HepG2 (cell line): ENCODE data around the gene SAPCD1. TPM values are rescaled to one million over a fixed set of nuclear protein-coding genes. Genes with fewer than 3 reads are reported as not detected.

Experiments
- AGO2 ChIP-seq: fragments of 200-400 bp; formaldehyde crosslinking; optimal IDR thresholded peaks from 2 replicates; pipeline ENCODE3; 2017; ENCODE audit warnings: mild to moderate bottlenecking, low read depth, low read length, moderate library complexity
- ARNTL ChIP-seq: sonication (generic); formaldehyde crosslinking; IDR thresholded peaks from 2 replicates; pipeline ENCODE4 v1.4.0; 2020; ENCODE audit warnings: mild to moderate bottlenecking, missing genetic modification reagents
- ATF1 ChIP-seq: IDR thresholded peaks from 2 replicates; pipeline ENCODE4 v1.6.1; 2016; ENCODE audit warnings: mild to moderate bottlenecking, control low read depth
- ATRX ChIP-seq: sonication (generic); formaldehyde crosslinking; IDR thresholded peaks from 2 replicates; pipeline ENCODE4 v1.4.0; 2020; ENCODE audit warnings: missing genetic modification reagents, borderline replicate concordance
- DNMT1 ChIP-seq: sonication (generic); formaldehyde crosslinking; IDR thresholded peaks from 2 replicates; pipeline ENCODE4 v1.5.1; 2020; ENCODE audit warnings: mild to moderate bottlenecking, missing genetic modification reagents
- ETV5 ChIP-seq: IDR thresholded peaks from 2 replicates; pipeline ENCODE4 v1.6.1; 2018; ENCODE audit warnings: missing biosample characterization, missing genetic modification reagents, inconsistent platforms, borderline replicate concordance
- GPN1 ChIP-seq: sonication (generic); formaldehyde crosslinking; IDR thresholded peaks from 2 replicates; pipeline ENCODE4 v1.5.1; 2020; ENCODE audit warnings: missing genetic modification reagents, borderline replicate concordance
- GRHL1 ChIP-seq: sonication (generic); formaldehyde crosslinking; conservative IDR thresholded peaks from 2 replicates; pipeline ENCODE4 v1.8.0; 2022; ENCODE audit warnings: missing genetic modification reagents
- HIVEP1 ChIP-seq: sonication (generic); formaldehyde crosslinking; IDR thresholded peaks from 2 replicates; pipeline ENCODE4 v1.4.0; 2020; ENCODE audit warnings: mild to moderate bottlenecking, missing genetic modification reagents
- HMGA1 ChIP-seq: sonication (generic); formaldehyde crosslinking; conservative IDR thresholded peaks from 2 replicates; pipeline ENCODE4 v1.4.0; 2020; ENCODE audit warnings: missing genetic modification reagents
- MBD4 ChIP-seq: IDR thresholded peaks from 2 replicates; pipeline ENCODE4 v1.6.1; 2012; ENCODE audit warnings: low read length, inconsistent platforms, borderline replicate concordance
- POLR2G ChIP-seq: fragments of 200-400 bp; formaldehyde crosslinking; IDR thresholded peaks from 2 replicates; pipeline ENCODE4 v1.6.1; 2018; ENCODE audit warnings: mild to moderate bottlenecking, low read depth, low read length, moderate library complexity
- SMARCC2 ChIP-seq: fragments of 450-650 bp; IDR thresholded peaks from 2 replicates; pipeline ENCODE4 v1.6.1; 2017; ENCODE audit warnings: antibody characterized with exemption, mild to moderate bottlenecking
- THAP7 ChIP-seq: sonication (generic); formaldehyde crosslinking; IDR thresholded peaks from 2 replicates; pipeline ENCODE4 v1.8.1; 2023; ENCODE audit warnings: mild to moderate bottlenecking, missing genetic modification reagents
- THRA ChIP-seq: sonication (generic); formaldehyde crosslinking; IDR thresholded peaks from 2 replicates; pipeline ENCODE4 v1.4.0; 2020; ENCODE audit warnings: missing genetic modification reagents, borderline replicate concordance
- USF2 ChIP-seq, 2 experiments: sonication (generic) in 1 of 2; formaldehyde crosslinking in 1 of 2; IDR thresholded peaks; 2 replicates each; pipeline versions ENCODE4 v1.5.1 to v1.6.1; 2011 to 2020; ENCODE audit warnings: borderline replicate concordance in 1 of 2, low read depth in 1 of 2, low read length in 1 of 2, mild to moderate bottlenecking in 1 of 2, missing genetic modification reagents in 1 of 2, moderate library complexity in 1 of 2
- ZNF543 ChIP-seq: sonication (generic); formaldehyde crosslinking; IDR thresholded peaks from 2 replicates; pipeline ENCODE4 v1.4.0; 2020; ENCODE audit warnings: mild to moderate bottlenecking, missing genetic modification reagents
- ZNF644 ChIP-seq: IDR thresholded peaks from 2 replicates; pipeline ENCODE4 v1.6.1; 2016; ENCODE audit warnings: low read depth
- ZNF740 ChIP-seq: sonication (generic); formaldehyde crosslinking; IDR thresholded peaks from 2 replicates; pipeline ENCODE4 v1.4.0; 2020; ENCODE audit warnings: missing genetic modification reagents
- polyA plus RNA-seq, 8 experiments: library from polyadenylated mRNA; depleted of rRNA in 3 of 8; stranded (reverse) in 7 of 8; unstranded in 1 of 8; fragments of >200 nt; fragmentation: Illumina TruSeq in 4 of 8; extraction: Trizol in 4 of 8; gene quantifications; 2 replicates each; pipeline versions ENCODE4 v1.2.1 to v1.2.3, GENCODE V29; 2011 to 2016; ENCODE audit warnings: low read depth in 4 of 8, missing spikeins in 1 of 8, mixed read lengths in 1 of 8; ENCODE audit not compliant: insufficient read depth in 1 of 8
- total RNA-seq, 5 experiments: library from RNA; depleted of rRNA; stranded (reverse); fragments of >200 nt; fragmentation: Illumina TruSeq; extraction: Trizol; gene quantifications; 2 replicates each; pipeline ENCODE4 v1.2.3, GENCODE V29; 2016; ENCODE audit warnings: low read depth in 1 of 5

The SAPCD1 gene
- total and polyA plus RNA-seq, 2 of the 13 experiments (the other 11 are each of a cell fraction or from before 2014, with no cell fraction given), result 2.5 to 3.9 TPM

GRCh38 chr6:31739639-31740396, 22.6 kb upstream of the SAPCD1 start, which contains the start of gene MSH5 (continued):
- TF ChIP-seq USF2 (IDR thresholded peaks at IDR 0.05; ENCODE audit: low read depth, low read length) (no peak), USF2 (CRISPR knock-in tag; IDR thresholded peaks at IDR 0.05; ENCODE audit: borderline replicate concordance) (no peak; the same call in 1 of the 2 replicates), ZNF543 (peak; percentile 95), ATRX (CRISPR knock-in tag) (no peak; the same call in 1 of the 2 replicates), HIVEP1 (CRISPR knock-in tag) (peak; percentile 97), AGO2 (peak; percentile 78), ATF1 (peak; percentile 87), THRA (CRISPR knock-in tag) (no peak; the same call in 1 of the 2 replicates), ARNTL (peak; percentile 95), SMARCC2 (no peak), THAP7 (CRISPR knock-in tag) (peak; percentile 73; the same call in 1 of the 2 replicates), MBD4 (no peak), ZNF740 (CRISPR knock-in tag) (0 out of 2 replicates have a peak, but pooled peaks have one; percentile 73), HMGA1 (CRISPR knock-in tag) (no peak), GPN1 (CRISPR knock-in tag) (peak; percentile 73; the same call in 1 of the 2 replicates), ETV5 (CRISPR knock-in tag) (no peak; the same call in none of the 2 replicates), DNMT1 (CRISPR knock-in tag) (no peak), ZNF644 (CRISPR knock-in tag) (no peak), POLR2G (peak; percentile 78), GRHL1 (CRISPR knock-in tag) (0 out of 2 replicates have a peak, but pooled peaks have one; percentile 29)
